HG02885 (cell line): ENCODE data around the gene NCK2.

Experiments used
- ATAC-seq: cut with Tn5 transposase; IDR thresholded peaks from one replicate; pipeline ENCODE4 v1.9.1; 2021; ENCODE audit warnings: mild to moderate bottlenecking; ENCODE audit not compliant: unreplicated experiment, poor library complexity

The NCK2 gene

GRCh38 chr2:105937498-105938097, 192.9 kb downstream of the NCK2 start:
- no peak for ATAC-seq
